ENCODE data around the gene CFAP20DC.

The CFAP20DC gene

GRCh38 chr3:58991623-58992022, 58.2 kb downstream of the CFAP20DC start:
- Mint-ChIP-seq H3K4me3 (no peak overlapping the region), H3K4me1 (no peaks in the 10 kb centered on the region), H3K36me3 (ENCODE audit: low read depth) (peaks cover 7% of the 10 kb centered on the region), H3K27me3 (ENCODE audit: low read depth, poor library complexity) (no peaks in the 10 kb centered on the region), H3K9me3 (peaks cover 5% of the 10 kb centered on the region), H3K27ac (no peak overlapping the region)
- TF ChIP-seq, protein P1, sequence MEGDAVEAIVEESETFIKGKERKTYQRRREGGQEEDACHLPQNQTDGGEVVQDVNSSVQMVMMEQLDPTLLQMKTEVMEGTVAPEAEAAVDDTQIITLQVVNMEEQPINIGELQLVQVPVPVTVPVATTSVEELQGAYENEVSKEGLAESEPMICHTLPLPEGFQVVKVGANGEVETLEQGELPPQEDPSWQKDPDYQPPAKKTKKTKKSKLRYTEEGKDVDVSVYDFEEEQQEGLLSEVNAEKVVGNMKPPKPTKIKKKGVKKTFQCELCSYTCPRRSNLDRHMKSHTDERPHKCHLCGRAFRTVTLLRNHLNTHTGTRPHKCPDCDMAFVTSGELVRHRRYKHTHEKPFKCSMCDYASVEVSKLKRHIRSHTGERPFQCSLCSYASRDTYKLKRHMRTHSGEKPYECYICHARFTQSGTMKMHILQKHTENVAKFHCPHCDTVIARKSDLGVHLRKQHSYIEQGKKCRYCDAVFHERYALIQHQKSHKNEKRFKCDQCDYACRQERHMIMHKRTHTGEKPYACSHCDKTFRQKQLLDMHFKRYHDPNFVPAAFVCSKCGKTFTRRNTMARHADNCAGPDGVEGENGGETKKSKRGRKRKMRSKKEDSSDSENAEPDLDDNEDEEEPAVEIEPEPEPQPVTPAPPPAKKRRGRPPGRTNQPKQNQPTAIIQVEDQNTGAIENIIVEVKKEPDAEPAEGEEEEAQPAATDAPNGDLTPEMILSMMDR (IDR thresholded peaks at IDR 0.05), result no peak
- DNase-seq, result no peak

DNA sequence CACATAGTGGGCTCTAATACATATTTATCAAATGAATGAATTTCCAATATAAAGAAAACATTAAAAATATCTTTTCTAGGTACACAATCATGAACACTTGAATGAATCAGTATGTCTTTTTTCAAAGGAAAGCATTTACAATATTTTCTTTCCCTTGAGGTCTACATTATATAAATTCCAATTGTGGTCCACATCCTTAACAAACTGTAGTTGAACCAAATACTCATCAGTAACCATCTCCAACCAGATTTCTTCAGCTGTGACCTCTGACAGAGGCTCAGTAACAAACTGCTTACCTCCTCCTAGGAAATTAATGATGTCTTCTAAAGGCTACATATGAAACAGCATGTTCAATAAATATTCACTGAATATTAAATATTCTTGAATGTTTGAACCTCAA, 58.8 kb downstream of the CFAP20DC start:
- DNase-seq, result no peak
- no peak overlapping the region for H3K27ac Mint-ChIP-seq
- TF ChIP-seq, protein P1 (IDR thresholded peaks at IDR 0.05), result no peak

GRCh38 chr3:58989955-58990354, 59.9 kb downstream of the CFAP20DC start:
- Mint-ChIP-seq H3K27ac (no peak overlapping the region), H3K27me3 (ENCODE audit: low read depth, poor library complexity) (no peaks in the 10 kb centered on the region), H3K36me3 (ENCODE audit: low read depth) (peaks cover 12% of the 10 kb centered on the region), H3K4me1 (no peaks in the 10 kb centered on the region), H3K9me3 (peaks cover 12% of the 10 kb centered on the region), H3K4me3 (no peak overlapping the region)
- no peak for DNase-seq
- TF ChIP-seq, protein P1 (IDR thresholded peaks at IDR 0.05), result no peak

More for the DNA sequence above, 58.8 kb downstream of the CFAP20DC start:
- Mint-ChIP-seq H3K9me3 (peaks cover 10% of the 10 kb centered on the region), H3K27me3 (ENCODE audit: low read depth, poor library complexity) (no peaks in the 10 kb centered on the region), H3K36me3 (ENCODE audit: low read depth) (peaks cover 10% of the 10 kb centered on the region), H3K4me1 (no peaks in the 10 kb centered on the region), H3K4me3 (no peak overlapping the region)

GRCh38 chr3:58989163-58989562, 60.7 kb downstream of the CFAP20DC start:
- H3K27ac Mint-ChIP-seq, result no peak overlapping the region
- H3K4me3 Mint-ChIP-seq, result no peak overlapping the region
- H3K9me3 Mint-ChIP-seq, result peaks cover 12% of the 10 kb centered on the region
- no peaks in the 10 kb centered on the region for H3K27me3 Mint-ChIP-seq (ENCODE audit: low read depth, poor library complexity)
- H3K36me3 Mint-ChIP-seq (ENCODE audit: low read depth), result peaks cover 12% of the 10 kb centered on the region
- H3K4me1 Mint-ChIP-seq, result no peaks in the 10 kb centered on the region
- DNase-seq, result no peak
- TF ChIP-seq, protein P1 (IDR thresholded peaks at IDR 0.05), result no peak

- peaks cover 12% of the 10 kb centered on the region for H3K36me3 Mint-ChIP-seq (ENCODE audit: low read depth)
- no peaks in the 10 kb centered on the region for H3K27me3 Mint-ChIP-seq (ENCODE audit: low read depth, poor library complexity)
- no peak overlapping the region for H3K27ac Mint-ChIP-seq
- DNase-seq, result no peak
- no peak overlapping the region for H3K4me3 Mint-ChIP-seq
- no peaks in the 10 kb centered on the region for H3K4me1 Mint-ChIP-seq
- TF ChIP-seq, protein P1 (IDR thresholded peaks at IDR 0.05), result no peak
- H3K9me3 Mint-ChIP-seq, result peaks cover 14% of the 10 kb centered on the region
These were observed 61.8 kb downstream of the CFAP20DC start for GRCh38 chr3:58988041-58988440.

DNA sequence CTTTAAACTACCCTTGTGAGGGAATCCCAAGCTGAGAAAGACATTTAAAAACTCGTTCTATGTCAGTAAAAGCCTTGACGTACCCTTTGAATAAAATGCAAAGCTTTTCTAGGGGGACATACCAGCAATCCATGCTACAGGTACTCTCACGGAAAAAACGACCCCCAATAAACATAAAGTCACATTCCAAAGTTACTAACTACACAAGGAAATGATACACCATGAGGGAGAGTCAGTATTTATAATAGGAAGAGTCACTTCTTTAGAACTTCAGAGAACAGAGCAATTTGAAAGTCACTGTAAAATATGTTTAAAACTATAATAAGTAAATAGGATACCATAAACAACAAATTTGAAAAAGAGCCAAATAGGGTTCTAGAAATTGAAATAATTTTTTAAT, 63.2 kb downstream of the CFAP20DC start:
- Mint-ChIP-seq H3K27ac (no peak overlapping the region), H3K27me3 (ENCODE audit: low read depth, poor library complexity) (no peaks in the 10 kb centered on the region), H3K4me3 (no peak overlapping the region), H3K9me3 (peaks cover 16% of the 10 kb centered on the region), H3K4me1 (no peaks in the 10 kb centered on the region), H3K36me3 (ENCODE audit: low read depth) (peaks cover 12% of the 10 kb centered on the region)
- DNase-seq, result no peak
- TF ChIP-seq, protein P1 (IDR thresholded peaks at IDR 0.05), result no peak

Measured in nephron progenitor cell (in vitro differentiated cells).